IMR-90 (cell line): ENCODE measurements around the gene MYO9A. TPM values are rescaled to one million over a fixed set of nuclear protein-coding genes. Genes with fewer than 3 reads are reported as not detected.

ENCODE experiments used
- ATAC-seq: fragments of 200-7000 bp; cut with Tn5 transposase; 2 replicates; pipeline ENCODE4 v1.9.1; 2020; ENCODE audit warnings: low read depth, mild to moderate bottlenecking, moderate library complexity
- BruUV-seq: library from RNA; stranded (reverse); fragments of 400-500 nt; replicated peaks from 2 replicates; lab custom pipeline; 2021; lab: Mats Ljungman, UMichigan
- CTCF ChIA-PET: fragments of 300-600 bp; formaldehyde crosslinking; extraction: SDS; loops from one replicate; lab custom pipeline; 2021; ENCODE audit warnings: antibody characterized with exemption; lab: Yijun Ruan, JAX
- POLR2A ChIA-PET: fragments of 300-600 bp; sonication (Branson Sonifier 250); formaldehyde crosslinking; loops from one replicate; lab custom pipeline; 2022; ENCODE audit warnings: antibody characterized with exemption; ENCODE audit not compliant: unreplicated experiment; lab: Charles Lee
- DNase-seq: peaks from one replicate; pipeline ENCODE4 v3.0.0; 2013
- H2AFZ ChIP-seq: replicated peaks from 2 replicates; pipeline ENCODE3; 2013; ENCODE audit warnings: low read length, mild to moderate bottlenecking; ENCODE audit not compliant: poor library complexity
- H2AK5ac ChIP-seq: 2 replicates; pipeline ENCODE4 v1.6.1; 2013; ENCODE audit warnings: low read depth, low read length, inconsistent platforms
- H2AK9ac ChIP-seq: replicated peaks from 2 replicates; pipeline ENCODE3; 2013; ENCODE audit warnings: mild to moderate bottlenecking, low read depth, low read length, moderate library complexity; ENCODE audit not compliant: poor library complexity
- H2BK120ac ChIP-seq: 2 replicates; pipeline ENCODE4 v1.6.1; 2013; ENCODE audit warnings: low read depth, low read length, inconsistent platforms
- H2BK15ac ChIP-seq: 3 replicates; pipeline ENCODE4 v1.6.1; 2013; ENCODE audit warnings: low read depth, low read length, inconsistent platforms
- H2BK20ac ChIP-seq: 2 replicates; pipeline ENCODE4 v1.6.1; 2013; ENCODE audit warnings: low read depth, mild to moderate bottlenecking, inconsistent platforms, low read length, moderate library complexity
- H2BK5ac ChIP-seq: 2 replicates; pipeline ENCODE4 v1.6.1; 2013; ENCODE audit warnings: mild to moderate bottlenecking, low read depth, low read length, inconsistent platforms; ENCODE audit not compliant: poor library complexity, severe bottlenecking
- H3K14ac ChIP-seq: replicated peaks from 2 replicates; pipeline ENCODE4 v1.6.1; 2013; ENCODE audit warnings: low read depth, low read length, inconsistent platforms
- H3K18ac ChIP-seq: 2 replicates; pipeline ENCODE4 v1.6.1; 2013; ENCODE audit warnings: low read depth, low read length, control low read depth
- H3K23ac ChIP-seq: 2 replicates; pipeline ENCODE4 v1.6.1; 2013; ENCODE audit warnings: low read depth, low read length, inconsistent platforms
- H3K27ac ChIP-seq: 2 replicates; pipeline ENCODE4 v1.5.1; 2013; ENCODE audit warnings: mild to moderate bottlenecking, control low read depth, low read length; ENCODE audit not compliant: insufficient read depth
- H3K27me3 ChIP-seq: 2 replicates; pipeline ENCODE4 v1.6.1; 2013; ENCODE audit warnings: low read length; ENCODE audit not compliant: control insufficient read depth, insufficient read depth
- H3K36me3 ChIP-seq: 2 replicates; pipeline ENCODE4 v1.6.1; 2013; ENCODE audit warnings: low read length, mixed read lengths; ENCODE audit not compliant: control insufficient read depth, insufficient read depth
- H3K4ac ChIP-seq: 2 replicates; pipeline ENCODE4 v1.6.1; 2013; ENCODE audit warnings: low read depth, low read length, inconsistent platforms
- H3K4me1 ChIP-seq: 2 replicates; pipeline ENCODE4 v1.6.1; 2013; ENCODE audit warnings: low read length, mixed read lengths; ENCODE audit not compliant: control insufficient read depth, insufficient read depth
- H3K4me2 ChIP-seq: 2 replicates; pipeline ENCODE4 v1.6.1; 2013; ENCODE audit warnings: low read depth, mild to moderate bottlenecking, control low read depth, low read length, moderate library complexity
- H3K4me3 ChIP-seq: 2 replicates; pipeline ENCODE4 v1.5.1; 2013; ENCODE audit warnings: low read depth, mild to moderate bottlenecking, control low read depth, low read length, moderate library complexity; ENCODE audit not compliant: insufficient read depth
- H3K56ac ChIP-seq: 2 replicates; pipeline ENCODE4 v1.6.1; 2013; ENCODE audit warnings: low read length, inconsistent platforms; ENCODE audit not compliant: insufficient read depth; ENCODE audit errors: extremely low read depth
- H3K79me1 ChIP-seq, 2 experiments: 2 replicates each; pipeline ENCODE4 v1.6.1; 2013; ENCODE audit warnings: low read length in 2 of 2, inconsistent platforms in 1 of 2, low read depth in 1 of 2
- H3K9ac ChIP-seq: 2 replicates; pipeline ENCODE4 v1.6.1; 2013; ENCODE audit warnings: low read depth, low read length, control low read depth
- H3K9me1 ChIP-seq: 2 replicates; pipeline ENCODE4 v1.6.1; 2013; ENCODE audit warnings: low read length, inconsistent platforms; ENCODE audit not compliant: insufficient read depth
- H3K9me3 ChIP-seq: 2 replicates; pipeline ENCODE4 v1.6.1; 2013; ENCODE audit warnings: low read length; ENCODE audit not compliant: control insufficient read depth, insufficient read depth
- H4K20me1 ChIP-seq: 2 replicates; pipeline ENCODE4 v1.6.1; 2013; ENCODE audit warnings: low read length, inconsistent platforms; ENCODE audit not compliant: insufficient read depth
- H4K5ac ChIP-seq: 2 replicates; pipeline ENCODE4 v1.6.1; 2013; ENCODE audit warnings: mild to moderate bottlenecking, low read depth, low read length, control low read depth
- H4K8ac ChIP-seq, 2 experiments: 2 replicates each; pipeline ENCODE4 v1.6.1; 2013; ENCODE audit warnings: low read depth in 2 of 2, low read length in 2 of 2, control low read depth in 1 of 2, inconsistent platforms in 1 of 2
- H4K91ac ChIP-seq: 2 replicates; pipeline ENCODE4 v1.6.1; 2013; ENCODE audit warnings: low read depth, low read length, inconsistent platforms; ENCODE audit not compliant: insufficient read depth
- BHLHE40 ChIP-seq: fragments of 150-350 bp; IDR thresholded peaks from 2 replicates; pipeline ENCODE4 v1.6.1; 2016; ENCODE audit warnings: mild to moderate bottlenecking, low read depth, low read length
- CHD1 ChIP-seq: IDR thresholded peaks from 2 replicates; pipeline ENCODE4 v1.6.1; 2012; ENCODE audit warnings: low read depth, low read length, improper control_type of control experiment
- FOS ChIP-seq: fragments of 150-350 bp; IDR thresholded peaks from 2 replicates; pipeline ENCODE4 v1.6.1; 2016; ENCODE audit warnings: low read depth, low read length
- MAFK ChIP-seq: IDR thresholded peaks from 2 replicates; pipeline ENCODE4 v1.6.1; 2012; ENCODE audit warnings: low read depth, low read length, improper control_type of control experiment
- MAZ ChIP-seq: IDR thresholded peaks from 2 replicates; pipeline ENCODE4 v1.6.1; 2012; ENCODE audit warnings: low read depth, mild to moderate bottlenecking, low read length, improper control_type of control experiment, moderate library complexity, borderline replicate concordance
- MXI1 ChIP-seq: IDR thresholded peaks from 2 replicates; pipeline ENCODE4 v1.6.1; 2012; ENCODE audit warnings: low read depth, mild to moderate bottlenecking, low read length, moderate library complexity, borderline replicate concordance
- NFE2L2 ChIP-seq: fragments of 150-350 bp; IDR thresholded peaks from 2 replicates; pipeline ENCODE4 v1.6.1; 2016; ENCODE audit warnings: low read depth, mild to moderate bottlenecking, low read length
- POLR2A ChIP-seq: IDR thresholded peaks from 2 replicates; pipeline ENCODE4 v1.6.1; 2012; ENCODE audit warnings: mild to moderate bottlenecking, low read depth, low read length
- RAD21 ChIP-seq: IDR thresholded peaks from 2 replicates; pipeline ENCODE4 v1.6.1; 2012; ENCODE audit warnings: low read length, improper control_type of control experiment
- RCOR1 ChIP-seq: IDR thresholded peaks from 2 replicates; pipeline ENCODE4 v1.6.1; 2012; ENCODE audit warnings: mild to moderate bottlenecking, low read length, improper control_type of control experiment; ENCODE audit not compliant: insufficient replicate concordance
- SMC3 ChIP-seq: fragments of 150-350 bp; IDR thresholded peaks from 2 replicates; pipeline ENCODE4 v1.6.1; 2016; ENCODE audit warnings: low read depth, mild to moderate bottlenecking, antibody characterized with exemption, low read length, moderate library complexity
- USF2 ChIP-seq: fragments of 150-350 bp; IDR thresholded peaks from 2 replicates; pipeline ENCODE4 v1.6.1; 2017; ENCODE audit warnings: mild to moderate bottlenecking, antibody characterized with exemption, low read length, low read depth
- WGBS, 2 experiments: methylation state at CpG; one replicate each; pipeline versions ENCODE4 v1.1.5 to v1.1.7; 2013; ENCODE audit warnings: missing lambda C conversion rate in 2 of 2; ENCODE audit not compliant: insufficient read length in 1 of 2; ENCODE audit errors: extremely low coverage in 2 of 2; 5-methylcytosine and 5-hydroxymethylcytosine counted together
- dilution Hi-C: fragments of 300-500 bp; cut with HindIII; formaldehyde crosslinking; loops from one replicate; pipeline ENCODE4 v1.14.3; 2018; ENCODE audit warnings: low sequenced_read_pairs; ENCODE audit not compliant: unreplicated experiment
- in situ Hi-C: fragments of 300-500 bp; cut with MboI; formaldehyde crosslinking; loops from 3 replicates; pipeline ENCODE4 v1.14.3; 2019; ENCODE audit warnings: low sequenced_read_pairs, inconsistent platforms, mixed read lengths
- intact Hi-C: fragments of 100-400 bp; cut with micrococcal nuclease; formaldehyde crosslinking; loops from 2 replicates; pipeline ENCODE4 v1.10.0; 2022
- polyA plus RNA-seq, 3 experiments: library from polyadenylated mRNA; depleted of rRNA; stranded (reverse); fragments of >200 nt; gene quantifications; 2 replicates each; pipeline ENCODE4 v1.2.3, GENCODE V29; 2012; ENCODE audit warnings: low replicate concordance in 1 of 3
- total RNA-seq: library from RNA; depleted of rRNA; stranded (reverse); fragments of >200 nt; gene quantifications from 2 replicates; pipeline ENCODE4 v1.2.3, GENCODE V29; 2012
- TF ChIP-seq, protein P1 (sequence below): conservative IDR thresholded peaks from 2 replicates; pipeline ENCODE4 v1.5.1; 2012; ENCODE audit warnings: mild to moderate bottlenecking, low read depth, low read length, improper control_type of control experiment
- TF ChIP-seq, protein P2 (sequence below): fragments of 150-350 bp; IDR thresholded peaks from 2 replicates; pipeline ENCODE4 v1.6.1; 2016; ENCODE audit warnings: low read depth, mild to moderate bottlenecking, low read length, moderate library complexity, borderline replicate concordance

MYO9A gene
- total and polyA plus RNA-seq, 2 of the 4 experiments (the other 2 are of a cell fraction), result 6.0 to 49.5 TPM

GRCh38 chr15:72042865-72043264 is 75.1 kb downstream of the MYO9A start:
- TF ChIP-seq, protein P1, sequence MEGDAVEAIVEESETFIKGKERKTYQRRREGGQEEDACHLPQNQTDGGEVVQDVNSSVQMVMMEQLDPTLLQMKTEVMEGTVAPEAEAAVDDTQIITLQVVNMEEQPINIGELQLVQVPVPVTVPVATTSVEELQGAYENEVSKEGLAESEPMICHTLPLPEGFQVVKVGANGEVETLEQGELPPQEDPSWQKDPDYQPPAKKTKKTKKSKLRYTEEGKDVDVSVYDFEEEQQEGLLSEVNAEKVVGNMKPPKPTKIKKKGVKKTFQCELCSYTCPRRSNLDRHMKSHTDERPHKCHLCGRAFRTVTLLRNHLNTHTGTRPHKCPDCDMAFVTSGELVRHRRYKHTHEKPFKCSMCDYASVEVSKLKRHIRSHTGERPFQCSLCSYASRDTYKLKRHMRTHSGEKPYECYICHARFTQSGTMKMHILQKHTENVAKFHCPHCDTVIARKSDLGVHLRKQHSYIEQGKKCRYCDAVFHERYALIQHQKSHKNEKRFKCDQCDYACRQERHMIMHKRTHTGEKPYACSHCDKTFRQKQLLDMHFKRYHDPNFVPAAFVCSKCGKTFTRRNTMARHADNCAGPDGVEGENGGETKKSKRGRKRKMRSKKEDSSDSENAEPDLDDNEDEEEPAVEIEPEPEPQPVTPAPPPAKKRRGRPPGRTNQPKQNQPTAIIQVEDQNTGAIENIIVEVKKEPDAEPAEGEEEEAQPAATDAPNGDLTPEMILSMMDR, result no peak
- TF ChIP-seq POLR2A (no peak), RCOR1 (no peak), RAD21 (no peak), USF2 (no peak), MAZ (no peak), MXI1 (no peak), NFE2L2 (no peak), SMC3 (no peak), BHLHE40 (no peak), FOS (no peak), MAFK (no peak), CHD1 (no peak)
- TF ChIP-seq, protein P2, sequence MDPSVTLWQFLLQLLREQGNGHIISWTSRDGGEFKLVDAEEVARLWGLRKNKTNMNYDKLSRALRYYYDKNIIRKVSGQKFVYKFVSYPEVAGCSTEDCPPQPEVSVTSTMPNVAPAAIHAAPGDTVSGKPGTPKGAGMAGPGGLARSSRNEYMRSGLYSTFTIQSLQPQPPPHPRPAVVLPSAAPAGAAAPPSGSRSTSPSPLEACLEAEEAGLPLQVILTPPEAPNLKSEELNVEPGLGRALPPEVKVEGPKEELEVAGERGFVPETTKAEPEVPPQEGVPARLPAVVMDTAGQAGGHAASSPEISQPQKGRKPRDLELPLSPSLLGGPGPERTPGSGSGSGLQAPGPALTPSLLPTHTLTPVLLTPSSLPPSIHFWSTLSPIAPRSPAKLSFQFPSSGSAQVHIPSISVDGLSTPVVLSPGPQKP, result no peak
- no peak overlapping the region for H2BK5ac ChIP-seq
- WGBS, 2 experiments, result 82% methylated on average over 2 of the region's 7 CpGs; no CpG with 5 or more reads in 1 of the 2 experiments
- no peak overlapping the region for H4K8ac ChIP-seq
- intact Hi-C loops, result no loop called here
- H4K5ac ChIP-seq, result no peak overlapping the region
- H3K9ac ChIP-seq, result no peak overlapping the region
- H3K79me1 ChIP-seq, result peaks cover 21 to 37% of the 10 kb centered on the region in 2 experiments
- H3K23ac ChIP-seq, result no peak overlapping the region
- CTCF ChIA-PET, result no interaction called here
- no peak overlapping the region for H2BK20ac ChIP-seq
- H3K18ac ChIP-seq, result no peak overlapping the region
- ATAC-seq, result no peak
- H3K56ac ChIP-seq, result no peak overlapping the region
- BruUV-seq, result no TSS peak
- H2AFZ ChIP-seq, result no peak overlapping the region
- POLR2A ChIA-PET, result no interaction called here
- peaks cover 5% of the 10 kb centered on the region; the same call in 1 of the 2 replicates for H4K20me1 ChIP-seq
- no peak overlapping the region for H3K4me2 ChIP-seq
- dilution Hi-C loops, result no loop called here
- no peaks in the 10 kb centered on the region for H3K27me3 ChIP-seq
- no peaks in the 10 kb centered on the region for H3K9me3 ChIP-seq
- no peak overlapping the region for H3K4me3 ChIP-seq
- no peak for DNase-seq
- no peak overlapping the region for H2BK15ac ChIP-seq
- H3K9me1 ChIP-seq, result no peaks in the 10 kb centered on the region; the same call in none of the 2 replicates
- H3K14ac ChIP-seq, result no peak overlapping the region
- H3K27ac ChIP-seq, result no peak overlapping the region
- no peaks in the 10 kb centered on the region for H3K4me1 ChIP-seq
- in situ Hi-C loops, result no loop called here
- no peak overlapping the region for H2AK5ac ChIP-seq
- no peak overlapping the region for H4K91ac ChIP-seq
- no peak overlapping the region for H3K4ac ChIP-seq
- H2AK9ac ChIP-seq, result no peak overlapping the region
- H3K36me3 ChIP-seq, result peaks cover 10% of the 10 kb centered on the region
- no peak overlapping the region for H2BK120ac ChIP-seq
